ENCODE results near the gene PLXNB2.

GRCh38 chr22:50312371-50312770, 4.9 kb upstream of the PLXNB2 start:
- TF ChIP-seq, protein P1, sequence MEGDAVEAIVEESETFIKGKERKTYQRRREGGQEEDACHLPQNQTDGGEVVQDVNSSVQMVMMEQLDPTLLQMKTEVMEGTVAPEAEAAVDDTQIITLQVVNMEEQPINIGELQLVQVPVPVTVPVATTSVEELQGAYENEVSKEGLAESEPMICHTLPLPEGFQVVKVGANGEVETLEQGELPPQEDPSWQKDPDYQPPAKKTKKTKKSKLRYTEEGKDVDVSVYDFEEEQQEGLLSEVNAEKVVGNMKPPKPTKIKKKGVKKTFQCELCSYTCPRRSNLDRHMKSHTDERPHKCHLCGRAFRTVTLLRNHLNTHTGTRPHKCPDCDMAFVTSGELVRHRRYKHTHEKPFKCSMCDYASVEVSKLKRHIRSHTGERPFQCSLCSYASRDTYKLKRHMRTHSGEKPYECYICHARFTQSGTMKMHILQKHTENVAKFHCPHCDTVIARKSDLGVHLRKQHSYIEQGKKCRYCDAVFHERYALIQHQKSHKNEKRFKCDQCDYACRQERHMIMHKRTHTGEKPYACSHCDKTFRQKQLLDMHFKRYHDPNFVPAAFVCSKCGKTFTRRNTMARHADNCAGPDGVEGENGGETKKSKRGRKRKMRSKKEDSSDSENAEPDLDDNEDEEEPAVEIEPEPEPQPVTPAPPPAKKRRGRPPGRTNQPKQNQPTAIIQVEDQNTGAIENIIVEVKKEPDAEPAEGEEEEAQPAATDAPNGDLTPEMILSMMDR (conservative IDR thresholded peaks at IDR 0.05): no peak
- TF ChIP-seq ZFX (IDR thresholded peaks at IDR 0.05): no peak
